H1 (cell line): ENCODE data around the gene GNG7.

Source experiments
- BCL11A ChIP-seq, 2 experiments: IDR thresholded peaks; one replicate each; pipeline ENCODE4 v1.6.1; 2011; ENCODE audit warnings: low read depth in 2 of 2, low read length in 2 of 2, mild to moderate bottlenecking in 2 of 2
- EP300 ChIP-seq, 2 experiments: IDR thresholded peaks; 1 replicate in 1 of 2; 2 replicates in 1 of 2; pipeline ENCODE4 v1.6.1; 2011 to 2012; ENCODE audit warnings: low read depth in 2 of 2, low read length in 2 of 2, mild to moderate bottlenecking in 2 of 2, borderline replicate concordance in 1 of 2, inconsistent platforms in 1 of 2, moderate library complexity in 1 of 2
- KDM4A ChIP-seq: IDR thresholded peaks from one replicate; pipeline ENCODE4 v1.7.1; 2012; ENCODE audit warnings: low read depth, mild to moderate bottlenecking, moderate library complexity, low read length, inconsistent platforms; ENCODE audit not compliant: severe bottlenecking
- NRF1 ChIP-seq: IDR thresholded peaks from 2 replicates; pipeline ENCODE4 v1.6.1; 2011; ENCODE audit warnings: mild to moderate bottlenecking, low read depth, low read length, improper control_type of control experiment
- POLR2A ChIP-seq, 2 experiments: IDR thresholded peaks; 1 replicate in 1 of 2; 2 replicates in 1 of 2; pipeline ENCODE4 v1.6.1; 2011; ENCODE audit warnings: low read depth in 2 of 2, low read length in 2 of 2, mild to moderate bottlenecking in 2 of 2; ENCODE audit errors: control extremely low read depth in 1 of 2
- POLR2AphosphoS5 ChIP-seq: IDR thresholded peaks from 2 replicates; pipeline ENCODE4 v1.6.1; 2011; ENCODE audit warnings: low read depth, low read length
- SIN3A ChIP-seq, 2 experiments: IDR thresholded peaks in 1 of 2; conservative IDR thresholded peaks in 1 of 2; 2 replicates each; pipeline ENCODE4 v1.6.1; 2011 to 2012; ENCODE audit warnings: low read length in 2 of 2, improper control_type of control experiment in 1 of 2, low read depth in 1 of 2, mild to moderate bottlenecking in 1 of 2
- YY1 ChIP-seq: IDR thresholded peaks from 2 replicates; pipeline ENCODE4 v1.6.1; 2011; ENCODE audit warnings: low read depth, mild to moderate bottlenecking, low read length
- TF ChIP-seq, protein P1 (sequence below), 3 experiments: IDR thresholded peaks; 1 replicate in 2 of 3; 2 replicates in 1 of 3; pipeline versions ENCODE4 v1.5.1 to v1.6.1; 2011; ENCODE audit warnings: low read length in 3 of 3, mild to moderate bottlenecking in 3 of 3, inconsistent platforms in 2 of 3, low read depth in 1 of 3, moderate library complexity in 1 of 3; ENCODE audit not compliant: insufficient read depth in 1 of 3; ENCODE audit errors: control extremely low read depth in 1 of 3
- TF ChIP-seq, protein P2 (sequence below): IDR thresholded peaks from 2 replicates; pipeline ENCODE4 v1.6.1; 2012; ENCODE audit warnings: inconsistent platforms
- TF ChIP-seq, protein P3 (sequence below): IDR thresholded peaks from 2 replicates; pipeline ENCODE4 v1.6.1; 2012; ENCODE audit warnings: inconsistent platforms

DNA sequence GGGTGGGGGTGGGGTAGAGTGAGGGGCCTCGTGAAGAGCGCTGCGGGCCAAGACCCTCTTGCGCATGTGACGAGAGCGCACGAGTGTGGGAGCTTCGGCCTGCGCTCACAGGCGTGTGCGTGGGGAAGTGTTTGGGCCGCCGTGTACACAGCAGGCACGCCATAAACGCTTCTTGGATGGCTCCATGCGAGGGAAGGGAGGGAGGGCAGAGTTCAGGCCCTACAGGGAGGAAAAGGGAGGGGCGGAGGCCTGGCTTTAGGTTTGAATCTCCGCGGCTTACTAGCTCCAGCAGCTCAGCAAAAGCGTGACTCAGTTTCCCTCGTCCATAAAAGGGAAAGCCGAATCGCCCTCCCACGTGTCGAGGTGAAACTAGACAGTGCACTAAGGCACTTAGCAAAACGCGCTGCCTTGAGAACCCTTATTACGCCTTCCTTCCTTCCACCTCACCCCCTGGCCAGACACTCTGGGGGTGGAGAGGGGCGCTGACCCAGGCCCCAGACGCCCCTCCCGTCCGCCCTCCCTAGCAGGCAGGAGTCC lies 214.0 kb downstream of the GNG7 start:
- TF ChIP-seq, protein P1, sequence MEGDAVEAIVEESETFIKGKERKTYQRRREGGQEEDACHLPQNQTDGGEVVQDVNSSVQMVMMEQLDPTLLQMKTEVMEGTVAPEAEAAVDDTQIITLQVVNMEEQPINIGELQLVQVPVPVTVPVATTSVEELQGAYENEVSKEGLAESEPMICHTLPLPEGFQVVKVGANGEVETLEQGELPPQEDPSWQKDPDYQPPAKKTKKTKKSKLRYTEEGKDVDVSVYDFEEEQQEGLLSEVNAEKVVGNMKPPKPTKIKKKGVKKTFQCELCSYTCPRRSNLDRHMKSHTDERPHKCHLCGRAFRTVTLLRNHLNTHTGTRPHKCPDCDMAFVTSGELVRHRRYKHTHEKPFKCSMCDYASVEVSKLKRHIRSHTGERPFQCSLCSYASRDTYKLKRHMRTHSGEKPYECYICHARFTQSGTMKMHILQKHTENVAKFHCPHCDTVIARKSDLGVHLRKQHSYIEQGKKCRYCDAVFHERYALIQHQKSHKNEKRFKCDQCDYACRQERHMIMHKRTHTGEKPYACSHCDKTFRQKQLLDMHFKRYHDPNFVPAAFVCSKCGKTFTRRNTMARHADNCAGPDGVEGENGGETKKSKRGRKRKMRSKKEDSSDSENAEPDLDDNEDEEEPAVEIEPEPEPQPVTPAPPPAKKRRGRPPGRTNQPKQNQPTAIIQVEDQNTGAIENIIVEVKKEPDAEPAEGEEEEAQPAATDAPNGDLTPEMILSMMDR (IDR thresholded peaks at IDR 0.05; ENCODE audit: control extremely low read depth in 1 of 3, insufficient read depth in 1 of 3, low read depth in 1 of 3, low read length in 3 of 3): no peak
- TF ChIP-seq POLR2AphosphoS5: no peak
- TF ChIP-seq EP300 (IDR thresholded peaks at IDR 0.05; ENCODE audit: borderline replicate concordance in 1 of 2, low read depth in 2 of 2, low read length in 2 of 2): no peak
- no peak for TF ChIP-seq POLR2A (IDR thresholded peaks at IDR 0.05; ENCODE audit: control extremely low read depth in 1 of 2, low read depth in 2 of 2, low read length in 2 of 2)
- no peak for TF ChIP-seq KDM4A
- no peak for TF ChIP-seq BCL11A (IDR thresholded peaks at IDR 0.05; ENCODE audit: low read depth in 2 of 2, low read length in 2 of 2)
- TF ChIP-seq YY1: no peak
- no peak for TF ChIP-seq NRF1
- TF ChIP-seq, protein P2, sequence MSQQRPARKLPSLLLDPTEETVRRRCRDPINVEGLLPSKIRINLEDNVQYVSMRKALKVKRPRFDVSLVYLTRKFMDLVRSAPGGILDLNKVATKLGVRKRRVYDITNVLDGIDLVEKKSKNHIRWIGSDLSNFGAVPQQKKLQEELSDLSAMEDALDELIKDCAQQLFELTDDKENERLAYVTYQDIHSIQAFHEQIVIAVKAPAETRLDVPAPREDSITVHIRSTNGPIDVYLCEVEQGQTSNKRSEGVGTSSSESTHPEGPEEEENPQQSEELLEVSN: no peak
- TF ChIP-seq, protein P3, sequence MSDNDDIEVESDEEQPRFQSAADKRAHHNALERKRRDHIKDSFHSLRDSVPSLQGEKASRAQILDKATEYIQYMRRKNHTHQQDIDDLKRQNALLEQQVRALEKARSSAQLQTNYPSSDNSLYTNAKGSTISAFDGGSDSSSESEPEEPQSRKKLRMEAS: no peak
- no peak for TF ChIP-seq SIN3A (conservative IDR thresholded peaks at IDR 0.05 in 1 of 2, IDR thresholded peaks at IDR 0.05 in 1 of 2; ENCODE audit: low read depth in 1 of 2, low read length in 2 of 2)
